HS-5 (cell line): ENCODE results near the gene TDRD9.
"Not testable (repeated sequence)": the region's sequence is repeated elsewhere in the genome, so short reads cannot be mapped to it uniquely, and the experiment has no call there.

Experiments used
- DNase-seq: peaks from one replicate; pipeline ENCODE4 v3.0.0-alpha.2; 2012; ENCODE audit warnings: low read depth

The TDRD9 gene

DNA sequence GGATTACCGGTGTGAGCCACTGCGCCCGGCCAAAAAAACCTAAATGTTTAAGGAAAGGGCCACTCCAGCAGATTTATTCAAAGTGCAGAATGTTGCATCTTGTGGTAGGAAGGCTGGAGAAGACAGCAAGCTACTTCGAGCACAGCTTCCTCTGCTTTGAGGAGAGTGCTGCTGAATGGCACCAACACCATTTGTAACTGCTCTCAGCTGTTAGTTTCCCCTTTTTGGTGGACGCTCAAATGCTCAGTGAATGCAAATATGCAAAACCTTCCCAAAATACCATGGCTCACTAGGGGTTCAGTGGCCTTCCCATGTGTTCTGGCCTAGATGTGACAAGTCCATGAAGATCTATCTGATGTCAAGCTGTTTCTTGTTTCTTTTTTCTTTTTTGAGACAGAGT is 2.9 kb upstream of the TDRD9 start:
- DNase-seq, result no peak

DNA sequence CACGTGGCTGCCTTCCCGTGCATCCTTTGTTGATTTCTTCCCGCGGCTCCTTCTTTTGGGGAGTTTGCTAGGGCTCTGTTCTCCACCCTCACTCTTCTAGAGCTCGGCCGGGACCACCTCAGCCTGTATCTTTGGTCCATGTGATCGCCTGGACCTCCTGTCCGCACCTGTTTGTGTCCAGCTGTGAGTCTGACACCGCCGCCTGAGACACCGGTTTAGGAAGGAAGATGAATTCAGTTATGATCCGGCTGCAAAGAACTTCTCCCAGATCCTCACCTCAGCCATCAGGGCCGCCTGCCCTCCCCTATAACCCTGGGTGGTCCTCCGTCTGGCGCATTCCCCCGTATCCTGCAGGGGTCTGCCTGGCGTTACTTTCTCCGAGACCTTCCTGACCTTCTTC is 690 bp upstream of the TDRD9 start:
- DNase-seq, result no peak

DNA sequence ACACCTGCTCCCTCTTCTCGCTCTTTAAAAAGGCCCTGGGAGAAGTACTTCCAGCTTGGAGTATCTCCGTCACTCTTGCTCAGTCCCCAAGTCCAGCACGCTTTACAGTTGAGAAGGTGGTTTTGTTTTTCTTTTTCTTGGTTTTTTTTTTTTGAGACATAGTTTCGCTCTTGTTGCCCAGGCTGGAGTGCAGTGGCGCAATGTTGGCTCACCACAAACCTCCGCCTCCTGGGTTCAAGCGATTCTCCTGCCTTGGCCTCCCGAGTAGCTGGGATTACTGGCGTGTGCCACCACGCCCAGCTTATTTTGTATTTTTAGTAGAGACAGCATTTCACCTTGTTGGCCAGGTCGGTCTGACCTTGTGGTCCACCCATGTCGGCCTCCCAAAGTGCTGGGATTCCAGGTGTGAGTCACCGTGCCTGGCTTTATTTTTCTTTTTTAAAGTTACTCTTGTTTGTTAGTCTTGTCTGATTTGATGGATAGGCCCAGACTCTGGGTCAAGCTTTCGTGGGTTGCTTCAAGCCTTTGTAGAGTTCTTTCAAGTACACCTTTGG is 1.9 kb downstream of the TDRD9 start:
- DNase-seq, result no peak

DNA sequence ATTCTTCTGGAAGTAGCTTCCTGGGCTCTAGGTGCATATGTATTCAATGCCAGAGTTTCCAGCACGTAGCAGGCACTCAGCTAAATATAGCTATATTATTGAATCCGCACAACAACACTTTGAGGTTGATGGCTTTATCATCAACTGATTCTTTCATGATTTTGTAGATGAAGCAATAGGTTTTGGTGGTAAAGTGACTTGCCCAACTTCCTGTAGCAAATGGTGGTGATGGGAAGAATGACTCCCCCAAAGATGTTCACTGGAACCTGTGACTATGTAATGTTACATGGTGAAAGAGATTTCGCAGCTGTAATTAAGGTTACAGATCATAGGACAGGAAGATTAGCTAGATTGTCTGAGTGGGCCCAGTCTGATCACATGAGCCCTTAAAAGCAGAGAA is 3.2 kb downstream of the TDRD9 start:
- DNase-seq, result no peak

DNA sequence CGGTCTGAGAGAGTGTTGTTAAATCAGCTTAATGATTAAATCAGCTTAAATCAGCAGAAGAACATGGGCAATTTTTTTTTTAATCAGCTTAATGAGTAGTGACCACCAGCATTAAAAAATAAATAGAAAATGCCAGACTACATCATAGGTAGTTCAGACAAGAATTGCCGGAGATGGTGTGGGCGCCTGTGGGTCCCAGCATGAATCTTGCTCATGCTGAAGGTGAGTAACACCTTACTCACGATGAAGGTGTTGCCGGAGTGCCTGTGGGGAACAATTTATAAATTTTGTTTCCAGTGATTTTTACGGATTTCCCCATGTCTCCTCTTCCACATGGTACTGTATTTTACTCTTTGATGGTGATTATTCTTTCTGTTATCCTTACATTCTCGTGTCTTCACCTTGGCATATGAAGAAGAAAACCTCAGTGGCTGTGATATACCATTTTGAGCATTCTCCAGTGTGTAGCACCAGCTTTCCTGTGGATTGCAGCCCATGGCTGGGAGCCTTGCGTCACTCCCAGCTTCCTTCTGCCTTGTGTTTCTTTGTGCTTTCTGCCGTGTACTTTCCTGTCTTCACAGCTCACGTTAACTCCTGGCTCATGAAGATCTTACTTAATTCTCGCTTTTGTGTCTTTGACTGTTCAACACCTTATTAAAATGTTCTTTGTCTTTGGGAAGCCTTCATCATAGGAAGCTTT is 4.7 kb downstream of the TDRD9 start:
- no peak for DNase-seq

DNA sequence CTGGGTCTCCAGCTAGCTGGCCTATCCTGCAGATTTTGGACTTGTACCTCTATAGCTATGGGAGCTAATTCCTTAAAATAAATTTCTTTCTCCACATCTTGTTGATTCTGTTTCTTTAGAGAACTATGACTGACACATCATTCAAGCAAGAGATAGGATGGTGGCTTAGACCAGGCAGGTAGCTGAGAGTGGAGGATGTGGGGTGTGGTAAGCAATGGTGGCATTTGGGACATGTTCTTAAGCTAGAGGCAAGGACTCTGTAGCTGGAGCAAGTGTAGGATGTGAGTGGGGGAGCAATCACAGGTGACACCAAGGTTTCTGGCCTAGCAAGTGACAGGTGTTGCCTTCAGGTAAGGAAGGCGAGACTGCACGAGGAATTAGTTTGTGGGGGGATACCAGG is 6.8 kb downstream of the TDRD9 start:
- DNase-seq, result no peak

DNA sequence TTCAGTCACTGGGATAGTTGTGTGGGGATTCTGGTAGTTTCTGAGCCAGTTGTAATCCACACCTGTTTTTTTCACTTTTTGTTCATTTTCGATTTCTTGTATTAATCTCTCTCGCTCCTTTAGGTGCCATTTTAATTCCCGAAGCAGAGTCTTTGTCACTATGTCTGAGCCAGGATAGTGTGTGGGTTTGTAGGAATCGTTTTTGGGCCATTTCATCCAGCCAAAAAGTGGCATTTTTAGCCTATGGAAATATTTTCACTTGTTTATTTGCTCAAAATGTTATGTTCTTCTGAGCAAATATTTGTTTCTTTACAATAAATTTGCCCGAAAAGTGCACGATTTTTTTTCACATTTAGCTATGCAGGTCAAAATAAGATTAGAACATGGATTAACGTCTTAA is 13.2 kb downstream of the TDRD9 start:
- no peak for DNase-seq

DNA sequence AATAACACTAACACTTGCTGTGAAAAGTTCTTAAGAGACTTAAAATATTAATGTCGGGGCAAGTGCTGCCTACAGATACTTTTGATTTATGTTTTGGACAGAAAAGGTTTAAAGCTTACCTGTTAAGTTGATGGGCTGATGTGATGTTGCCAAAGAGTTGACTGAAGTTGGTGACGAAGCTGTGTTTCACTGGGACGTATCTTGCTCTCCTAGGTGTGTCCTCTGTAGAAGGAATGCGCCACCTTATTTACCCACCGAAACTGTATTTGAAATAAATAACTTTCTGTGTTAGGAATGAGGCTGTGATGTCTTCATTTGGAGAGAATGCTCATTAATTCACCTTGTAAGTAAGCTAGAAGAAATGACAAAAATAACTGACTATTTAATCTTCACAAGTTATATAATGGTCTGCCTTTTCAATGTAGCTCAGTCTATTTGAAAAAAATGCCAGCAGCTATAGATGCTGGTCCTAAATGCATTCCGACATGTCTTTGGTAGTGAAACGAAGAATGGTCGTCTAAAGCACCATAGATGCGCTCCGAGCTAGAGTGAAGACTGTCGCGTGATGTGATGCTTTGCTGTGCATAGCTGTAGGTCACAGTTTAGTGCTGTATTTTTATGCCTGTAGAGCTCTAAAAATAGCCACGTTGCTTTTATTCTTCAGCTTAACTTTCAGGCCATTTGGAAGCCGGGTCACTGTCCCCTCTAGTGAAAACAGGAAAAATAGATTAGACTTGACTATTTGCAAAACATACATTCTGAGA is 13.9 kb downstream of the TDRD9 start, which contains the start of gene RD3L:
RD3L (minus strand) TSS at position 557 of the 764 bp plus-strand sequence. CDS start 834 bp downstream, outside the sequence.
- DNase-seq, result no peak

DNA sequence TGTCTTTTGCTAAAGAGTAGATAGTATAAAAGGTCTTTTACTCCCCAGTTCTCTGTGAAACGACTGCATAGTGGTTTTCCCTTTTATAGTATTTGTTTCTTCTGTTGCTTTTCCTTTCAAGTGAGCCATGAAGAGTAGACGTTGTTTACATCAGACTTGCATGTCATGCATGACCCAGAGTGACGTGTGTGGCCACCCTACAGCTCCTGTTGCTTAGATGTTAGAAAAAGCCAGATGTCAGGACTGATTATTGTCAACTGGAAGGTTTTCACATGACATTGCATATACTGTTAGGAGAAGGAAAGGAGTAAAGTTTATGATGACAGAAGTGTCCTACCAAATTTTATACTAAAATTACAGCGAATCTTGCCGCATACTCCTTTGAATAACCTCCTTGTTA is 15.4 kb downstream of the TDRD9 start:
- DNase-seq, result no peak

DNA sequence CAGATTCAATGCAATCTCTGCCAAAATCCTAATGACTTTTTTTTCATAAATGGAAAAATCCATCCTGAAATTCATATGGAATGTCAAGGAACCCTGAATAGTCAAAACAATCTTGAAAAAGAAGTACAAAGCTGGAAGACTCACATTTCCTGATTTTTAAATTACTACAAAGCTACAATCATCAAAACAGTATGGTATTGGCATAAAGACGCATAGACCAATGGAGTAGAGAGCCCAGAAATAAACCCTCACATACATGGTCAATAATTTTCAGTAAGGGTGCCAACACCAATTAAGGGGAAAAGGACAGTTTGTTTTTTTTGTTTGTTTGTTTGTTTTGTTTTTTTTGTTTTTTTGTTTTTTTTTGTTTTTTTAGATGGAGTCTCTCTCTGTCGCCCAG is 18.7 kb downstream of the TDRD9 start:
- no peak for DNase-seq

DNA sequence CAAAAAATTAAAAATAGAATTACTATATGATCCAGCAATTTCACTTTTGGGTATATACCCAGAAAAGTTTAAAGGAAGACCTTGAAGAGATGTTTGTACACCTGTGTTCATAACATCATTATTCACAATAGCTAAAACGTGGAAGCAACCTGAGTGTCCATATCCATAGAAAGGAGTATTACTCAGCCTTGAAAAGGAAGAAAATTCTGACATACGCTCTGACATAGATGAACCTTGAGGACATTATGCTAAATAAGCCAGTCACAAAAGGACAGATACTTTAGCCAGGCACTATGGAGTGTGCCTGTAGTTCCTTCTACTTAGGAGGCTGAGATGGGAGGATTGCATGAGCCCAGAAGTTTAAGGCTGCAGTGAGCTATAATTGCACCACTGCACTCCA is 20.2 kb downstream of the TDRD9 start:
- DNase-seq, result no peak

DNA sequence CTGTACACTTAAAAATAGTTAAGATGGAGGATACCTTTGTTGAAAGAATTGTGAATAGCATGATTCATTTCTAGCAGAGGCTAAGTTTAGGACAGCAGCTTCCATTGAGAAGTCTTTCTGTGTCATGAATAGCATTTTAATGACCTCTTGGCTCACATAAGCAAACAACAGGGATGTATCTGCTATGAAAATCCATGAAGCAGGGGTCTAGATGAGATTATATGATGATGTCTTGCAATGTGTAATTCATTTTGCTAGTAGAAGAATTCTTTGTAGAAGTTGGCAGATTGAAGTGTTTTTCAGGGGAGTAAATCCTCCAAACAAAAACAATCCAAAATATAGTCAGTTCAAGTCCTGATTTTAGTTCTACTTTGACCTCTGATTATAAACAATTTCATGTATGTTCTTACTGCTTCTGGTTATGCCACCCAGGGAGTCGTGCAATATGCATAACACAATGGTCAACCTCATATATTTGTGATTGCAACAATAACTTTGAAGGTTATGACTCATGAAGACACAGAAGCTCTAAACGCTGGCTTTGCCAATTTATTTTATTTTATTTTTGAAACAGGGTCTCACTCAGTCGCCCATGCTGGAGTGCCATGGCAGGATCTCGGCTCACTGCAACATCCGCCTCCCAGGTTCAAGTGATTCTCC is 21.0 kb downstream of the TDRD9 start:
- no peak for DNase-seq

DNA sequence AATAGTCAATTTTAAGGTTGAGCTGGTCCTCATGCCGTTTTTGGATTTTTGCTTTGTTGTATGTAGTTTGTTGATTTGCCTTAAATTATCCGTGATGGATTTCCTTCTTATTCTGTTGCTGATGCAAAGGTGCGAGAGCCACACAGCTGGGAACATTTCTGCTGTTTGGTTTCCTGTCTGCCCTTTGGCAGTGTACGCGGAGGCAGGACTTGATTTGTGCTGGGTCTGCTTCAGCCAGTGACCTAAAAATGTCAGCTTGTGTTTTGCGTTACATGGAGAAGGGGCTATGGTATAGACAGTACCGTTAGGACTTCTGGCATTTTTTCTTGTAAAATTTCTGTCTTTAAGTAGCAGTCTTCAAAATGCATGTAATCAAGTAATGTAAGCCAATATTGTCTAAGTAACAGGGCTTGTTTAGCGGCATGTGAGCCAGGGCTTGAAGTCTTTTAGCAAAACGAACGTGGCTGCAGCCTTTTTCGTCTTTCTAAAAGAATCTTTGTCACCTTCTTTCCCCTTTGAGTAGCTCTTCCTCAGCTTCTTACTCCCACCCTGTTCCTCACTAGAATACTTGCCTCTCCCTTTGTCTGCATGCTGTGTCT is 32.3 kb downstream of the TDRD9 start:
- no peak for DNase-seq

DNA sequence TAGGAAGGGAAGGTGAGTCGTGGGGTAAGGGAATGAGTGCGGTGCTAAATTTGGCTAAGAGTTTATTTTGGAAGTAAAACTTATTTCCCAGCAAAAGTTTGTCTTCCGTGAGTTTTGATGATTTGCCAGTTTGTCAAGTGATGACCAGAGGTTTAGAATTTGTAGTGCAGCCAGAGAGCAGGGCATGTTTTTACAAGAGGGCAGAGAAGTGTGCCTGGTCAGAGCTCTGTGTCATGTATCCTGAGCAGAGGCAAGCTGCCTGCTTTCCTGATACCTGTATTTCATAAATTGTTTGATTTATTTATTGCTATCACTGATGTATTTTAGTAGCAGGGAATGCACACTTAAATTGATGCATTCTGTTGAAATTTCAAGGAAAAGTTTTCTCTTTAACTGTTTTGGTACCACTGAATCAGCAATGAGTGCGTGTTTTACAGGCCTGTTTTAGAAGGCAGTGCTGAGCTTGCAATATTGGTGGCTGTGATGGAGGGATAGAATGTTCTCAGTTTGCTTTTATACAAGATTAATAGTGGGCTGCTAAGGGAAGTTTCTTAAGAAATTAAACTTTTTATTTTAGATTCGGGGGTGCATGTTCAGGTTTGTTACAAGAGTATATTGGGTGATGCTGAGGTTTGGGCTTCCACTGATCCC is 33.8 kb downstream of the TDRD9 start:
- no peak for DNase-seq

DNA sequence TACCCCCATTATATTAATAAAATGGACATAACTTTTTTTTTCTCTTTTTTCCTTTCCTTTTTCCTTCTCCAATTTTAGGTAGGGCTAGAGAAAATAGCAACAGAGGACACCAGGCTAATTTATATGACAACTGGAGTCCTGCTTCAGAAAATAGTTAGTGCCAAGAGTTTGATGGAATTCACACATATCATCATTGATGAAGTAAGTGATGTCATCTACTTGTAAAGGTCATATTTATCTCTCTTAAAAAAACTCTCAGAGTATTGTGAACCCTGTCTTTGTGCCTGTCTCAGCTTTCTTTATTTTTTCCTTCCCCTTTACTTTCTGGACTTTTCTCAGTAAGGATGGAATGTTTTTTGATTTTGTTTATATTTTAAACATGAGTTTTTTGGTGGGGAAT is 38.4 kb downstream of the TDRD9 start:
- no peak for DNase-seq

DNA sequence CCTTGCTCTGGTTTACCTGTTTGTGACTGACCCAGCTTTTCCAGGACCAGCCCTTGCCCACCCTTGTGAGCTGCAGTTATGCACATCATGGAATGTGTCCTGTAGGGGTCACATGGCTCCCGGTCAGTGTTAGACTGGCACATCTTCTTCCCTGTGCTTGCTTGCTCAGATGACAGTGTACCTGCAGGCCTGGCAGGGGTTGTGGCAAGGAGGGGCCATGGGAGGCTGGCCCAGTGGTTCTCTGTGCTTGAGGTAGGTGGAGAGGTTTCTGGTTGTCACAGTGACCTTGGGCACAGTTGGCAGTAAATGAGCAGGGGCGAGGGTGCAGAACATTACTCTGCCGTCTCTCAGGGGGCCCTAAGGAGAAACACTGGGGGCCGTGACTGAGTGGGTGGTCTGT is 41.7 kb downstream of the TDRD9 start:
- DNase-seq, result no peak

DNA sequence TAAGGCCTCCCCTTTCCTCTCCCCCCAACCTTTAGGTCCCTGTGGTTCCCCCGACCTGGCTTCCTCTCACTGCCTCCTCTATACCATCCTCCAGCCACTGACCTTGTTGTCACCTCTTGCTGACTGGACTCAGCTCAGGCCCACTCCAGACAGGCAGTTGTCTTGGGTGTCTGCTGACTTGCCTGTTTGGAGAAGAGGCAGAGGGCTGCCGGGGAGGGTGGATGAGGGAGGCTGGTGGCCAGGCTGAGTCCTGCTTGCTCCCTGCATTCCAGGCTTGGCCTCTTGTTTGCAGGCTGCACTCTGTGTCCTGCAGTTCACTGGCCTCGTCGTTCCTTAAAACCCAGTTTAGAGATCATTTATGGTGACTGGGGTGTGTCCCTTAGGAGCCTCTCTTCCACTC is 45.1 kb downstream of the TDRD9 start:
- no peak for DNase-seq

DNA sequence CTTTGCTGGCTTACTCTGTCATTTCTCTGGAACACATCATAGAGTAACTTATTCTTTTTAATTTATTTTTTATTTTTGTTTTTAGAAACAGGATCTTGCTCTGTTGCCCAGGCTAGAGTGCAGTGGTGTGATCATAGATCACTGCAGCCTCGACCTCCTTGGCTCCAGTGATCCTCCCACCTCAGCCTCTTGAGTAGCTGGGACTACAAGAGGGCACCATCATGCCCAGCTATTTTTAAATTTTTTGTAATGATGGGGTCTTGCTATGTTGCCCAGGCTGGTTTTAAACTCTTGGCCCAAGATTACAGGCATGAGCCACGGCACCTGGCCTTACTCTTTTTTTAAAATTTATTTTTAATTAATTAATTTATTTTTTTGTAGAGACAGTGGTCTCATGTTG is 46.3 kb downstream of the TDRD9 start:
- DNase-seq, result no peak

DNA sequence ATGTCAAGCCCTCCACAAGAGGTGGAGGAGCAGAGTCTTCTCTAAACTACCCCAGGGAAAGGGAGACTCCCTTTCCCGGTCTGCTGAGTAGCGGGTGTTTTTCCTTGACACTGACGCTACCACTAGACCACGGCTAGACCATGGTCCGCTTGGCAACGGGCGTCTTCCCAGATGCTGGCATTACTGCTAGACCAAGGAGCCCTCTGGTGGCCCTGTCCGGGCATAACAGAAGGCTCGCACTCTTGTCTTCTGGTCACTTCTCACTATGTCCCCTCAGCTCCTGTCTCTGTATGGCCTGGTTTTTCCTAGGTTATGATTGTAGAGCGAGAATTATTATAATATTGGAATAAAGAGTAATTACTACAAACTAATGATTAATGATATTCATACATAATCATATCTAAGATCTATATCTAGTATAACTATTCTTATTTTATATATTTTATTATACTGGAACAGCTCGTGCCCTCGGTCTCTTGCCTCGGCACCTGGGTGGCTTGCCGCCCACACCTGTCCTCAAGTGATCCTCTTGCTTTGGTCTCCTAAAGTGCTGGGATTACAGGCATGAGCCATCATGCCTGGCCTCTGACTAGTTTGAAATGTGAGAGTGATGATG is 52.5 kb downstream of the TDRD9 start:
- not testable (repeated sequence) for DNase-seq

DNA sequence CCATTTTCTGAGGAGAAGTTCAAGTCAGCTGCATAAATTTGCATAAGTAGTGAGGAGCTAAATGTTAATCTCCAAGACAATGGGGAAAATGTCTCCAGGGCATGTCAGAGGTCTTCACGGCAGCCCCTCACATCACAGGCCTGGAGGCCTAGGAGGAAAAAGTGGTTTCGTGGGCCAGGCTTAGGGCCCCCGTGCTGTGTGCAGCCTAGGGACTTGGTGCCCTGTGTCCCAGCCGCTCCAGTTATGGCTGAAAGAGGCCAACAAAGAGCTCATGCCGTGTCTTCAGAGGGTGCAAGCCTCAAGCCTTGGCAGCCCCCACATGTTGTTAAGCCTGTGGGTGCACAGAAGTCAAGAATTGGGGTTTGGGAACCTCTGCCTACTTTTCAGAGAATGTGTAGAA is 55.9 kb downstream of the TDRD9 start:
- no peak for DNase-seq

DNA sequence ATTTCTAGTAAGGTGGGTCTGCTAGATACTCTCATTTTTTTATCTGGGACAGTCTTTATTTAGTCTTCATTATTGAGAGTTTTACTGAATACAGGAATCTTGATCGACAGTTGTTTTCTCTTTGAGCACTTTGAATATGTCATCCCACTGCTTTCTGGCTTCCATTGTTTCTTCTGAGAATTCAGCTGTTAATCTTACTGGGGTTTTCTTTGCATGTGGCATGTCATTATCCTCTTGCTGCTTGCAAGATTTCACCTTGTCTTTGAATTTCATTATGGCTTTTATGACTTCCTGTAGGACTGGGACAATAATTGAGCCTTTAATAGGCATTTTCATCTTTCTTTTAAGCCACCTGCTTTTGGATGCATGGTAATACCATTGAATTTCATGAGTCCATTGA is 60.8 kb downstream of the TDRD9 start:
- no peak for DNase-seq

DNA sequence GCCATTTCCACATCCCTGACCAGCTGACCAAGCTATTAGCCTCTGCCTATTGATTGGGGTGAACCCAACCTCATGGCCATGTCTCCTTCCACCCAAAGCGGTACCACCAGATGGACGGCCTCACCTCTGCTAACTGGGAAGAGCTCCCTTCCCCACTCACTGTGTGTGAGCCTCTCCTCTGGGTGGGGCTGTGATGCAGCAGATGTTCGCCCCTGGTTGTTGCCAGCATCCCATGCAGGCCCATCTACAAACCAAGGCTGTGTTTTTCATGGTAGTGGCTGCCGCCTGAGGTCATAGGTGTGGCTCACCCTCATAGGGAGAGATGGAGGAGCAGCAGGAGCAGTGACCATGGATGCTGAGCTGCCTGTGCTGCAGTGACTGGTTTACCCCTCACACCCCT is 61.7 kb downstream of the TDRD9 start:
- DNase-seq, result no peak
